Measurements from ENCODE around the gene SETBP1. TPM values are rescaled to one million over a fixed set of nuclear protein-coding genes. Genes with fewer than 3 reads are reported as not detected.

The SETBP1 gene
- total and polyA plus RNA-seq, 2 of the 13 experiments (the other 11 are each of a cell fraction or from before 2014, with no cell fraction given), result 0.18 to 0.65 TPM

DNA sequence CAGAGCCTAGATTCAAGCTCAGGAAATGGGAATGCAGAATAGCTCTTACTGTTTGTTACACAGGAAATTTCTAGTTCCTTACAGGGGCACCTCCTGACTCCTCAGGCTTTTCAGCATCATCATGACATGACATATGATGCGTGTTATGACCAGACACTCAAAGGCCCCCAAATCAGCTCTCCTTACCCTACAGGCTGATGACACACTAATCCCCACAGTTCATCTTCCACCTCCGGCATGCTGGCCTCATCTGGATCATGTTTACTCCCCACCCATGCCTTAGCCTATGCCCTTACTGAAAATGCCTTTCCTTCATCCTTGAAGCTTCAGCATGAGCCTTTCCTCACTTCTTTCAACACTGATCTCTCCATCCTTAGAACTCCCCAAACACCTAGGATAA lies 356.9 kb downstream of the SETBP1 start:
- ATAC-seq (no peak), DNase-seq (ENCODE audit: low spot score) (no peak), FAIRE-seq (no peak)
- TF ChIP-seq CREB1 (IDR thresholded peaks at IDR 0.05), result peak; percentile 49
- TF ChIP-seq CREB1 (CRISPR knock-in tag; IDR thresholded peaks at IDR 0.05), result no peak
- TF ChIP-seq CREM (IDR thresholded peaks at IDR 0.05), result no peak
- no peak for TF ChIP-seq CREM (CRISPR knock-in tag; IDR thresholded peaks at IDR 0.05)
- BruUV-seq (replicated peaks), result no TSS peak
- Histone ChIP-seq H3K79me2 (ENCODE audit: insufficient read depth, low read length) (no peaks in the 10 kb centered on the region), H3K27me3 (ENCODE audit: control insufficient read depth in 1 of 2, insufficient read depth in 2 of 2, low read length in 2 of 2) (no peaks in the 10 kb centered on the region), H2AFZ (ENCODE audit: low read length) (no peak overlapping the region), H4K20me1 (ENCODE audit: insufficient read depth, low read length) (no peaks in the 10 kb centered on the region), H3K9me3 (ENCODE audit: low read length) (no peaks in the 10 kb centered on the region), H3K9ac (ENCODE audit: insufficient read depth, low read depth, low read length) (no peak overlapping the region), H3K4me3 (replicated peaks in 1 of 3; ENCODE audit: insufficient read depth in 1 of 3, low read depth in 2 of 3, low read length in 3 of 3) (no peak overlapping the region), H3K4me1 (ENCODE audit: insufficient read depth, low read length) (no peaks in the 10 kb centered on the region), H3K27ac (ENCODE audit: extremely low read length, insufficient read depth, low read length) (no peak overlapping the region), H3K36me3 (replicated peaks in 1 of 2; ENCODE audit: control insufficient read depth in 1 of 2, insufficient read depth in 2 of 2, low read length in 2 of 2) (no peaks in the 10 kb centered on the region), H3K4me2 (ENCODE audit: low read depth, low read length) (no peak overlapping the region)
- WGBS (ENCODE audit: low lambda C conversion rate), result 51% methylated on average over 2 of the region's 2 CpGs
- ChIA-PET POLR2A (no interaction called here), CTCF (ENCODE audit: low intra/inter-chr PET ratio, low total read pairs) (no interaction called here)
- intact Hi-C loops (cut with micrococcal nuclease; ENCODE audit: unreplicated experiment) (no loop called here), in situ Hi-C loops (cut with HindIII; ENCODE audit: extremely low pct_ligation_motif_present, low pct_unique_long_range_greater_than_20kb) (no loop called here)

DNA sequence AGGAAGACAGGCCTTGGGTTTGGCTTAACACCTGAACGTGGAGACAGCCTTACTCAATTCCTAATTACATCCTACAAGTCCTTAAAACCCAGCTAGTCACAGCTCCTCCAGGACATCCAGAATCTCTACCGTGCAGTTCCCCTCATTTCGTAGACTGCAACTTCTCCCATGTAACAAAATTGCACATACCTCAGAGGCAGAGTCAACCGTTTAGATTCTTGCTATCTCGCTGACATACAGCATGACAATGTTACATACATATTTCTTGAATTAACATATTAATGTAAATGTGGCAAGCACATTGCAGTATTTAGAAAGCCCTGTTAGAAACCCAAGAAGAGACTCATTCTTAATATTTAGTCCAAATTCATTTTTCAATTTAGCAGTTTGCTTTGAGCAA lies 358.7 kb downstream of the SETBP1 start:
- Histone ChIP-seq H3K27ac (ENCODE audit: extremely low read length, insufficient read depth, low read length) (no peak overlapping the region), H4K20me1 (ENCODE audit: insufficient read depth, low read length) (no peaks in the 10 kb centered on the region), H3K79me2 (ENCODE audit: insufficient read depth, low read length) (no peaks in the 10 kb centered on the region), H3K4me2 (ENCODE audit: low read depth, low read length) (no peak overlapping the region), H3K4me1 (ENCODE audit: insufficient read depth, low read length) (no peaks in the 10 kb centered on the region), H3K4me3 (replicated peaks in 1 of 3; ENCODE audit: insufficient read depth in 1 of 3, low read depth in 2 of 3, low read length in 3 of 3) (no peak overlapping the region), H3K9ac (ENCODE audit: insufficient read depth, low read depth, low read length) (no peak overlapping the region), H3K36me3 (replicated peaks in 1 of 2; ENCODE audit: control insufficient read depth in 1 of 2, insufficient read depth in 2 of 2, low read length in 2 of 2) (no peaks in the 10 kb centered on the region), H3K9me3 (ENCODE audit: low read length) (no peaks in the 10 kb centered on the region), H2AFZ (ENCODE audit: low read length) (no peak overlapping the region), H3K27me3 (ENCODE audit: control insufficient read depth in 1 of 2, insufficient read depth in 2 of 2, low read length in 2 of 2) (no peaks in the 10 kb centered on the region; a peak in 1 of 5 replicates)
- ATAC-seq (no peak), DNase-seq (ENCODE audit: low spot score) (no peak), FAIRE-seq (no peak)
- no TSS peak for BruUV-seq (replicated peaks)
- intact Hi-C loops (cut with micrococcal nuclease; ENCODE audit: unreplicated experiment), result no loop called here
- ChIA-PET POLR2A (no interaction called here), CTCF (ENCODE audit: low intra/inter-chr PET ratio, low total read pairs) (no interaction called here)
- WGBS (ENCODE audit: low lambda C conversion rate), result 41% methylated on average over 4 of the region's 5 CpGs
- no peak for TF ChIP-seq HOXD1 (CRISPR knock-in tag; IDR thresholded peaks at IDR 0.05)
- TF ChIP-seq, protein P1, sequence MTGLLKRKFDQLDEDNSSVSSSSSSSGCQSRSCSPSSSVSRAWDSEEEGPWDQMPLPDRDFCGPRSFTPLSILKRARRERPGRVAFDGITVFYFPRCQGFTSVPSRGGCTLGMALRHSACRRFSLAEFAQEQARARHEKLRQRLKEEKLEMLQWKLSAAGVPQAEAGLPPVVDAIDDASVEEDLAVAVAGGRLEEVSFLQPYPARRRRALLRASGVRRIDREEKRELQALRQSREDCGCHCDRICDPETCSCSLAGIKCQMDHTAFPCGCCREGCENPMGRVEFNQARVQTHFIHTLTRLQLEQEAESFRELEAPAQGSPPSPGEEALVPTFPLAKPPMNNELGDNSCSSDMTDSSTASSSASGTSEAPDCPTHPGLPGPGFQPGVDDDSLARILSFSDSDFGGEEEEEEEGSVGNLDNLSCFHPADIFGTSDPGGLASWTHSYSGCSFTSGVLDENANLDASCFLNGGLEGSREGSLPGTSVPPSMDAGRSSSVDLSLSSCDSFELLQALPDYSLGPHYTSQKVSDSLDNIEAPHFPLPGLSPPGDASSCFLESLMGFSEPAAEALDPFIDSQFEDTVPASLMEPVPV (CRISPR knock-in tag; IDR thresholded peaks at IDR 0.05), result no peak
- no peak for TF ChIP-seq ZNF354B (CRISPR knock-in tag; IDR thresholded peaks at IDR 0.05)
- no peak for TF ChIP-seq NAIF1 (CRISPR knock-in tag; IDR thresholded peaks at IDR 0.05; ENCODE audit: borderline replicate concordance)
- TF ChIP-seq, protein P2, sequence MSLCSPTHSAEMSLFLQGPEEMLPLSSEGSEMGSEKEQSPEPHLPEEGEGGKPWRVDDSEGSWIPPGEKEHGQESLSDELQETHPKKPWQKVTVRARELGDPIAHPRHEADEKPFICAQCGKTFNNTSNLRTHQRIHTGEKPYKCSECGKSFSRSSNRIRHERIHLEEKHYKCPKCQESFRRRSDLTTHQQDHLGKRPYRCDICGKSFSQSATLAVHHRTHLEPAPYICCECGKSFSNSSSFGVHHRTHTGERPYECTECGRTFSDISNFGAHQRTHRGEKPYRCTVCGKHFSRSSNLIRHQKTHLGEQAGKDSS (CRISPR knock-in tag; IDR thresholded peaks at IDR 0.05; ENCODE audit: borderline replicate concordance, low read depth), result no peak
- TF ChIP-seq, protein P3, sequence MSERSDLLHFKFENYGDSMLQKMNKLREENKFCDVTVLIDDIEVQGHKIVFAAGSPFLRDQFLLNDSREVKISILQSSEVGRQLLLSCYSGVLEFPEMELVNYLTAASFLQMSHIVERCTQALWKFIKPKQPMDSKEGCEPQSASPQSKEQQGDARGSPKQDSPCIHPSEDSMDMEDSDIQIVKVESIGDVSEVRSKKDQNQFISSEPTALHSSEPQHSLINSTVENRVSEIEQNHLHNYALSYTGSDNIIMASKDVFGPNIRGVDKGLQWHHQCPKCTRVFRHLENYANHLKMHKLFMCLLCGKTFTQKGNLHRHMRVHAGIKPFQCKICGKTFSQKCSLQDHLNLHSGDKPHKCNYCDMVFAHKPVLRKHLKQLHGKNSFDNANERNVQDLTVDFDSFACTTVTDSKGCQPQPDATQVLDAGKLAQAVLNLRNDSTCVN (CRISPR knock-in tag; IDR thresholded peaks at IDR 0.05; ENCODE audit: borderline replicate concordance), result no peak
- TF ChIP-seq ARNT2 (CRISPR knock-in tag; IDR thresholded peaks at IDR 0.05; ENCODE audit: low read depth), result no peak
- no peak for TF ChIP-seq MEIS1 (CRISPR knock-in tag; IDR thresholded peaks at IDR 0.05; ENCODE audit: borderline replicate concordance)
- TF ChIP-seq MIER2 (CRISPR knock-in tag; IDR thresholded peaks at IDR 0.05), result no peak
- TF ChIP-seq ZBTB7A (CRISPR knock-in tag; IDR thresholded peaks at IDR 0.05), result no peak
- TF ChIP-seq SYNCRIP (IDR thresholded peaks at IDR 0.05; ENCODE audit: insufficient read depth, low read depth, low read length), result no peak
- TF ChIP-seq KDM1A (CRISPR knock-in tag; IDR thresholded peaks at IDR 0.05), result no peak
- TF ChIP-seq PAX8 (CRISPR knock-in tag; IDR thresholded peaks at IDR 0.05; ENCODE audit: borderline replicate concordance), result no peak
- in situ Hi-C loops (cut with HindIII; ENCODE audit: extremely low pct_ligation_motif_present, low pct_unique_long_range_greater_than_20kb), result no loop called here
